ENCODE measurements around the gene SIGLEC9. TPM values are rescaled to one million over a fixed set of nuclear protein-coding genes. Genes with fewer than 3 reads are reported as not detected.

SIGLEC9 gene
- total and polyA plus RNA-seq, 10 of the 15 experiments (the other 5 are each of a cell fraction or from before 2014, with no cell fraction given), result 0.10 TPM; not detected in 9

GRCh38 chr19:51139299-51140014 is 14.8 kb downstream of the SIGLEC9 start:
- Histone ChIP-seq H3K4me3 (no peak overlapping the region), H3K27me3 (replicated peaks in 1 of 2; ENCODE audit: control insufficient read depth in 2 of 2, insufficient read depth in 2 of 2, low read length in 1 of 2) (no peaks in the 10 kb centered on the region; a peak in 1 of 4 replicates), H2AFZ (ENCODE audit: control insufficient read depth, low read depth, low read length) (no peak overlapping the region), H3K4me2 (ENCODE audit: control insufficient read depth, insufficient read depth) (no peak overlapping the region), H3K4me1 (ENCODE audit: control insufficient read depth, insufficient read depth, low read length) (no peaks in the 10 kb centered on the region), H3K9ac (ENCODE audit: control insufficient read depth, insufficient read depth, low read length) (no peak overlapping the region), H3K79me2 (ENCODE audit: control insufficient read depth, insufficient read depth, low read length) (no peaks in the 10 kb centered on the region), H4K20me1 (ENCODE audit: control insufficient read depth, insufficient read depth) (no peaks in the 10 kb centered on the region), H3K9me3 (replicated peaks; ENCODE audit: control insufficient read depth, insufficient read depth, low read length) (no peaks in the 10 kb centered on the region; the same call in 2 of the 3 replicates), H3K27ac (ENCODE audit: control insufficient read depth, insufficient read depth) (no peak overlapping the region), H3K36me3 (ENCODE audit: control insufficient read depth in 2 of 2, insufficient read depth in 2 of 2, low read length in 1 of 2) (no peaks in the 10 kb centered on the region)
- ChIA-PET RAD21 (ENCODE audit: unreplicated experiment) (no interaction called here), POLR2A (no interaction called here), SMC1A (ENCODE audit: uncharacterized antibody, unreplicated experiment) (no interaction called here), CTCF (no interaction called here)
- DNase-seq (ENCODE audit: low read depth, low spot score), result no peak
- no peak for ATAC-seq
- FAIRE-seq, result no peak
- in situ Hi-C loops (cut with MboI) (no loop called here), intact Hi-C loops (cut with micrococcal nuclease; ENCODE audit: unreplicated experiment) (no loop called here)
- BruUV-seq (replicated peaks), result no TSS peak
- TF ChIP-seq FOXK2 (IDR thresholded peaks at IDR 0.05) (no peak), ZNF24 (IDR thresholded peaks at IDR 0.05) (no peak), E4F1 (IDR thresholded peaks at IDR 0.05; ENCODE audit: borderline replicate concordance, partially characterized antibody) (no peak), ZNF207 (IDR thresholded peaks at IDR 0.05; ENCODE audit: borderline replicate concordance) (no peak), RELA (IDR thresholded peaks at IDR 0.05; ENCODE audit: borderline replicate concordance, partially characterized antibody) (no peak), RUNX3 (IDR thresholded peaks at IDR 0.05; ENCODE audit: low read length) (no peak), NR2C2 (IDR thresholded peaks at IDR 0.05; ENCODE audit: borderline replicate concordance, control insufficient read depth, insufficient read length, low read depth) (no peak), MEF2A (IDR thresholded peaks at IDR 0.05; ENCODE audit: insufficient read depth, low read depth, low read length) (no peak), HDGF (IDR thresholded peaks at IDR 0.05) (no peak), TAF1 (IDR thresholded peaks at IDR 0.05; ENCODE audit: borderline replicate concordance, low read depth, low read length) (no peak), RBBP5 (conservative IDR thresholded peaks at IDR 0.05) (no peak)
- TF ChIP-seq, protein P1, sequence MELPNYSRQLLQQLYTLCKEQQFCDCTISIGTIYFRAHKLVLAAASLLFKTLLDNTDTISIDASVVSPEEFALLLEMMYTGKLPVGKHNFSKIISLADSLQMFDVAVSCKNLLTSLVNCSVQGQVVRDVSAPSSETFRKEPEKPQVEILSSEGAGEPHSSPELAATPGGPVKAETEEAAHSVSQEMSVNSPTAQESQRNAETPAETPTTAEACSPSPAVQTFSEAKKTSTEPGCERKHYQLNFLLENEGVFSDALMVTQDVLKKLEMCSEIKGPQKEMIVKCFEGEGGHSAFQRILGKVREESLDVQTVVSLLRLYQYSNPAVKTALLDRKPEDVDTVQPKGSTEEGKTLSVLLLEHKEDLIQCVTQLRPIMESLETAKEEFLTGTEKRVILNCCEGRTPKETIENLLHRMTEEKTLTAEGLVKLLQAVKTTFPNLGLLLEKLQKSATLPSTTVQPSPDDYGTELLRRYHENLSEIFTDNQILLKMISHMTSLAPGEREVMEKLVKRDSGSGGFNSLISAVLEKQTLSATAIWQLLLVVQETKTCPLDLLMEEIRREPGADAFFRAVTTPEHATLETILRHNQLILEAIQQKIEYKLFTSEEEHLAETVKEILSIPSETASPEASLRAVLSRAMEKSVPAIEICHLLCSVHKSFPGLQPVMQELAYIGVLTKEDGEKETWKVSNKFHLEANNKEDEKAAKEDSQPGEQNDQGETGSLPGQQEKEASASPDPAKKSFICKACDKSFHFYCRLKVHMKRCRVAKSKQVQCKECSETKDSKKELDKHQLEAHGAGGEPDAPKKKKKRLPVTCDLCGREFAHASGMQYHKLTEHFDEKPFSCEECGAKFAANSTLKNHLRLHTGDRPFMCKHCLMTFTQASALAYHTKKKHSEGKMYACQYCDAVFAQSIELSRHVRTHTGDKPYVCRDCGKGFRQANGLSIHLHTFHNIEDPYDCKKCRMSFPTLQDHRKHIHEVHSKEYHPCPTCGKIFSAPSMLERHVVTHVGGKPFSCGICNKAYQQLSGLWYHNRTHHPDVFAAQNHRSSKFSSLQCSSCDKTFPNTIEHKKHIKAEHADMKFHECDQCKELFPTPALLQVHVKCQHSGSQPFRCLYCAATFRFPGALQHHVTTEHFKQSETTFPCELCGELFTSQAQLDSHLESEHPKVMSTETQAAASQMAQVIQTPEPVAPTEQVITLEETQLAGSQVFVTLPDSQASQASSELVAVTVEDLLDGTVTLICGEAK (IDR thresholded peaks at IDR 0.05; ENCODE audit: borderline replicate concordance), result no peak
- TF ChIP-seq, protein P2, sequence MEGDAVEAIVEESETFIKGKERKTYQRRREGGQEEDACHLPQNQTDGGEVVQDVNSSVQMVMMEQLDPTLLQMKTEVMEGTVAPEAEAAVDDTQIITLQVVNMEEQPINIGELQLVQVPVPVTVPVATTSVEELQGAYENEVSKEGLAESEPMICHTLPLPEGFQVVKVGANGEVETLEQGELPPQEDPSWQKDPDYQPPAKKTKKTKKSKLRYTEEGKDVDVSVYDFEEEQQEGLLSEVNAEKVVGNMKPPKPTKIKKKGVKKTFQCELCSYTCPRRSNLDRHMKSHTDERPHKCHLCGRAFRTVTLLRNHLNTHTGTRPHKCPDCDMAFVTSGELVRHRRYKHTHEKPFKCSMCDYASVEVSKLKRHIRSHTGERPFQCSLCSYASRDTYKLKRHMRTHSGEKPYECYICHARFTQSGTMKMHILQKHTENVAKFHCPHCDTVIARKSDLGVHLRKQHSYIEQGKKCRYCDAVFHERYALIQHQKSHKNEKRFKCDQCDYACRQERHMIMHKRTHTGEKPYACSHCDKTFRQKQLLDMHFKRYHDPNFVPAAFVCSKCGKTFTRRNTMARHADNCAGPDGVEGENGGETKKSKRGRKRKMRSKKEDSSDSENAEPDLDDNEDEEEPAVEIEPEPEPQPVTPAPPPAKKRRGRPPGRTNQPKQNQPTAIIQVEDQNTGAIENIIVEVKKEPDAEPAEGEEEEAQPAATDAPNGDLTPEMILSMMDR (IDR thresholded peaks at IDR 0.05 in 2 of 3, conservative IDR thresholded peaks at IDR 0.05 in 1 of 3; ENCODE audit: control insufficient read depth in 2 of 3, extremely low read depth in 1 of 3, insufficient read depth in 1 of 3, low read depth in 3 of 3, low read length in 3 of 3), result no peak
- WGBS (ENCODE audit: insufficient coverage, insufficient replicate concordance, low lambda C conversion rate, missing lambda C conversion rate), result 3% methylated on average over 4 of the region's 4 CpGs
